PFSK-1 (cell line): ENCODE data around the gene KCNQ5.

Experiments
- FOXP2 ChIP-seq: optimal IDR thresholded peaks from 2 replicates; pipeline ENCODE3; 2011; ENCODE audit warnings: borderline replicate concordance, control low read depth, inconsistent platforms; ENCODE audit not compliant: insufficient read depth; ENCODE audit errors: extremely low read length, extremely low read depth
- POLR2AphosphoS5 ChIP-seq: IDR thresholded peaks from 2 replicates; pipeline ENCODE4 v1.6.1; 2012; ENCODE audit warnings: low read depth, mild to moderate bottlenecking, control low read depth, low read length, moderate library complexity
- REST ChIP-seq, 2 experiments: IDR thresholded peaks; 2 replicates each; pipeline versions ENCODE4 v1.6.1 to v1.8.0; 2011 to 2012; ENCODE audit warnings: low read depth in 2 of 2, low read length in 2 of 2, control low read depth in 1 of 2, inconsistent platforms in 1 of 2, mild to moderate bottlenecking in 1 of 2, moderate library complexity in 1 of 2; ENCODE audit not compliant: insufficient read depth in 1 of 2
- SIN3A ChIP-seq: IDR thresholded peaks from 2 replicates; pipeline ENCODE4 v1.6.1; 2012; ENCODE audit warnings: mild to moderate bottlenecking, low read length, moderate library complexity, borderline replicate concordance; ENCODE audit not compliant: insufficient read depth
- TAF1 ChIP-seq: IDR thresholded peaks from 2 replicates; pipeline ENCODE4 v1.6.1; 2012; ENCODE audit warnings: low read length, control low read depth, borderline replicate concordance; ENCODE audit not compliant: insufficient read depth

KCNQ5 gene

DNA sequence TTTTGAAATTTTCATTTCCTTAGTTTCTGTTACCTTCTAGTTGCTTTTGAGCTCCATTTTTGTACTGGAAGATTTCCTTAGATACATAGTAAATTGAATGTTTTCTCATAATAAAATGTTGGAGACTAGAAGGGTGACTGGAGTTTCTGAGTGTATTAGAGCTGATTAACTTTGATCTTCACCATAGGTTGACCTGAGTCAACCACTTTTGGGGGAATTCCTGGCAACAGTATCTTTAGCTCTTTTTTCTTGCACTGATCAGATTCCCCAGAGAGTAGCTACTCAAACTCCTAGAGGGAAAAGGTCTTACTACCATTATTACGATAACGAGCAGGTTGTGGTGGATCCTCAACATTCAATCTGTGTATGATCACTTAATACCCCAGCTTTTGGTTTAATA, 530.7 kb downstream of the KCNQ5 start:
- TF ChIP-seq FOXP2: no peak
- TF ChIP-seq SIN3A: no peak

- TF ChIP-seq FOXP2: no peak
- TF ChIP-seq REST (IDR thresholded peaks at IDR 0.05; ENCODE audit: insufficient read depth in 1 of 2, low read depth in 2 of 2, low read length in 2 of 2): no peak
- TF ChIP-seq SIN3A: no peak
- TF ChIP-seq POLR2AphosphoS5: no peak
- TF ChIP-seq TAF1: no peak
Measured at GRCh38 chr6:73152966-73153757, 531.3 kb downstream of the KCNQ5 start.

GRCh38 chr6:73156793-73157767, 535.2 kb downstream of the KCNQ5 start:
- TF ChIP-seq POLR2AphosphoS5 (no peak), SIN3A (no peak), TAF1 (no peak), FOXP2 (no peak), REST (IDR thresholded peaks at IDR 0.05; ENCODE audit: insufficient read depth in 1 of 2, low read depth in 2 of 2, low read length in 2 of 2) (no peak)

- TF ChIP-seq POLR2AphosphoS5: no peak
- no peak for TF ChIP-seq REST (IDR thresholded peaks at IDR 0.05; ENCODE audit: insufficient read depth in 1 of 2, low read depth in 2 of 2, low read length in 2 of 2)
- no peak for TF ChIP-seq FOXP2
- TF ChIP-seq TAF1: no peak
- TF ChIP-seq SIN3A: no peak
Measured at GRCh38 chr6:73157870-73158269, 536.0 kb downstream of the KCNQ5 start.

DNA sequence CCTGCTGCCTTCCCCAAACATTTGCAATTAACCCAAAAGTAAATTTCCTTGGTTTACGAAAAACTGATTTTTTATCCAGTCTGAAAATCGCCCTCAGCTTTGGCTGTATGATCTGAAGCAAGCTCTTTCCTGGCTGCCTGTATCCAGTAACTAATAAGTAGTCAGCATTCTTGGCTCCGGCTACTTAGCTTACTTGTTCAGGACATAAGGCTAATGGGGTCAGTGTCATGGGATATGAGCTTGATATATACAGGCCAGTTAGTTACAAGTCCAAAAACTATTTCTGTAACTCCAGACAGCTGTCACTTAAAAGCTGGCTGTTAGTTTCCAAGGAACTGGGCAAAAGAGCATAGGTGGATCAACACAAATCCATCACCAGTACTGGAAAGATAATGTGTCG, 547.2 kb downstream of the KCNQ5 start:
- no peak for TF ChIP-seq TAF1
- no peak for TF ChIP-seq FOXP2
- TF ChIP-seq POLR2AphosphoS5: no peak
- TF ChIP-seq REST (IDR thresholded peaks at IDR 0.05; ENCODE audit: insufficient read depth in 1 of 2, low read depth in 2 of 2, low read length in 2 of 2): no peak
- no peak for TF ChIP-seq SIN3A
